HTERT RPE-1 (cell line): Measurements from ENCODE around the gene NFKBIE.

Experiments
- in situ Hi-C: fragments of 300-500 bp; cut with MboI; formaldehyde crosslinking; loops from 4 replicates; pipeline ENCODE4 v1.14.3; 2020; ENCODE audit warnings: low sequenced_read_pairs

Gene NFKBIE

GRCh38 chr6:44275271-44275748 lies 10.0 kb upstream of the NFKBIE start:
- in situ Hi-C loops, result no loop called here

GRCh38 chr6:44273617-44274016 lies 8.3 kb upstream of the NFKBIE start:
- in situ Hi-C loops, result no loop called here

DNA sequence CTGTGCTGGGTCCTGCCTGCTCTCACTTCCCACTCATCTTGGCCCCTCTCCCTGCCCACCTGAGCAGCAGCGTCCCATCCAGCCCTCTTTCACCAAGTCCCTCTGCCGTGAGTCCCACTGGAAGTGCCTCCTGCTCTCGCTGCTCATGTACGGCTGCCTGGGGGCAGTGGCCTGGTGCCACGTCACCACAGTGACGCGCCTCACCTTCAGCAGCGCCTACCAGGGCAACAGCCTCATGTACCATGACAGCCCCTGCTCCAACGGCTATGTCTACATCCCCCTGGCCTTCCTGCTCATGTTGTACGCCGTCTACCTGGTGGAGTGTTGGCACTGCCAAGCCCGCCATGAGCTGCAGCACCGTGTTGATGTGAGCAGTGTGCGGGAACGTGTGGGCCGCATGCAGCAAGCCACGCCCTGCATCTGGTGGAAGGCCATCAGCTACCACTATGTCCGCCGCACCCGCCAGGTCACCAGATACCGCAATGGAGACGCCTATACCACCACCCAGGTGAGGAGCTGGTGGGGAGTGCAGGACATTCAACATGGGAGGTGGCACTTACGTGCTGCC lies 7.7 kb upstream of the NFKBIE start:
- in situ Hi-C loops, result no loop called here

- in situ Hi-C loops, result no loop called here
Observed at GRCh38 chr6:44272529-44272928, 7.2 kb upstream of the NFKBIE start.

DNA sequence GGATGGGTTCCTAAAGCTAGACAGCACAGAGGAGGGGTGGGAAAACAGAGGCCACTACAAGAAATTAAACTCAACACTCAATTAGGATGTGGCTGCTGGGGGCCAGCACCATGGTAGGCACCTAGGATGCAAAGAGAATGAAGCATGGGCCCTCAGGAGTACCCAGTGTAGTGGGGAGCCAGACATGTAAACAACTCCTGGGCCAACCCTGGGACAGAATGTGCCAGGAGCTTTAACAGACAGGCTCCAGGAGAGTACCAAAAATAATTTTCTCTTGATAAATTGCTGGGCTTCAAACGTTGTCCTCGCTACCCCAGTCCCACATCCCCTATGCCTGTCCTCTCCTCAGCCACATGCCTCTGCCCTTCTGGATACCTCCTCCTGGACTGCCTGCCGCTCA lies 6.6 kb upstream of the NFKBIE start:
- in situ Hi-C loops, result no loop called here

DNA sequence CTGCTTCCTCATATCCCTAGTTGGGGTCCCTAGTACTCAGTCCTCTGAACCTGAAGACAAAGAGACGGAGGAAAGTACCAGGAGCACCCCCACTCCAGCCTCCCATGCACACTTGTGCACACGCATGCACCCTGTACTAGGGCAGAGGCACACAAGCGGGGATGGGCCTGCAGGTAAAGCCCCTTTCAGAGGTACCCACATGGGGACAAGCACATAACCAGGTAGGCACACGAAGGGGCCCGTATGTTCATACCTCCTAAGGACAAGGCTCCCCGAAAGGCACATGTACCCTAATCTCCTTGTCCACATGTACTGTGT lies 6.0 kb upstream of the NFKBIE start:
- in situ Hi-C loops, result no loop called here

DNA sequence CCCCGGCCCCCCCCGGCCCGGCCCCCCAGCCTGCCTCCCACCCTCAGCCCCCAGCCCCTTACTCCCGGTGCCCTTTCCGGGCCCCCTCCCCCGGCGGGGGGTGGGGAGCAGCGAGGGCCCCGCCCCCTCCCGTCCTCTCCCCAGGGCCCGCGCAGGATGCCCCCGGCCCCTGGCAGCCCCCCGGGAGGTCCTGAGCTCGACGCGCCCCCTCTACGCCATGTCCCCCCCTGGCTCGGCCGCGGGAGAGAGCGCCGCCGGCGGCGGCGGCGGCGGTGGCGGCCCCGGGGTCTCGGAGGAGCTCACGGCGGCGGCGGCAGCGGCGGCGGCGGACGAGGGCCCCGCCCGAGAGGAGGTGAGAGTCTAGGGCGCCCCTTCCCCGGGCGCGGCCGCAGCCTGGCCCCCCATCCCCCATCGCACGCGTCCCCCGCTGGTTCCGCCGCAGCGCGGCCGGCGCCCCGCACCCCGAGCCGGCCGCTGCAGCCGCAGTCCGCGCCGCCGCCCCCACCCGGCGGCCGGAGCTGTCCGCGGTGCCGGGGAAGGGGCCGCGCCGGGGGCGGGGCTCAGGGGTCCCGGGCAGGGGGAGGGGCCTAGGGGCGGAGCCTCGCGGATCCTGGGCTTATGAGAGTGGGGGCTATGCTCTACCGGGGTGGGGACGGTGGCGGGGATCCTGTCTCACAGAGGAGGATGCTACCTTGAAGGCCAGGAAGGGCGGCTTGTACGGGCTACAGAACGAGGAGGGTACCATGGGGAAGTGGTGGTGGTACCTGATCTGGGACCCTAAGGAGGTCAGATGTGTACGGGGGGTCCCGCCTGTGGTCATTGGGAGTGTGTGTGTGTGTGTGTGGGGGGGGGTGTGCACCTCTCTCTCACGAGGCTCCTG lies 5.4 kb upstream of the NFKBIE start:
- in situ Hi-C loops, result no loop called here

DNA sequence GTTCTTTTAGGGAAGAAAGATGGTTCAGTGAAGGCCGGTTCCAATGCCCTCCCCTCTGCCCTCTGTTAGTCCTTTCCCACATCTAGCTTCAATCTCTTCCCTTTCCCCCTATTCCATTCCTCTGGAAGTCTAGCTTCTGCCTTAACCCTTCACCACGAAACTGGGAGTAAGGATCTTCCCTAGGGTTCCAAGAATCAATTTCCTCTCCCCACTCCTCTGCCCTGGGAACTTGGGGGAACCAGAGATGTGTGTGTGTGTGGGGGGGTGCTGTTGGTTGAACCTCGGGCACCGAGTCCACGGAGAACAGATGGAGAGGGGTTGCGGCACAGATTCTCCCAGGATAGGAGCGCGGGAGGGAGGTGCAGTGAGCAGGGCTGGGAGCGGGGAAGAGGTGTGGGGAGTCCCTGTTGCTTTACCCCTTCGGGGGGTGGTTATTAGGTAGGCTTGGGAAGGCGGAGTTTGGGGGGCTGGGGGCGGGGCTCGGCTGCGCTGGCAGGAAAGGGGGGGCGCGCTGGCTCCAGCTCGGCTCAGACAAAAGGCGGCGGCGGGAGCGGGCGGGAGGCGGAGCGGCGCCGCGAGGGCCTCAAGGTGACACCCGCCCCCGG lies 4.7 kb upstream of the NFKBIE start, which contains the start of gene TMEM151B:
TMEM151B (plus strand) TSS at position 530 of the 605 bp plus-strand sequence. CDS start 293 bp downstream, outside the sequence.
- in situ Hi-C loops, result no loop called here

GRCh38 chr6:44269178-44269920 lies 4.0 kb upstream of the NFKBIE start:
- in situ Hi-C loops, result no loop called here

DNA sequence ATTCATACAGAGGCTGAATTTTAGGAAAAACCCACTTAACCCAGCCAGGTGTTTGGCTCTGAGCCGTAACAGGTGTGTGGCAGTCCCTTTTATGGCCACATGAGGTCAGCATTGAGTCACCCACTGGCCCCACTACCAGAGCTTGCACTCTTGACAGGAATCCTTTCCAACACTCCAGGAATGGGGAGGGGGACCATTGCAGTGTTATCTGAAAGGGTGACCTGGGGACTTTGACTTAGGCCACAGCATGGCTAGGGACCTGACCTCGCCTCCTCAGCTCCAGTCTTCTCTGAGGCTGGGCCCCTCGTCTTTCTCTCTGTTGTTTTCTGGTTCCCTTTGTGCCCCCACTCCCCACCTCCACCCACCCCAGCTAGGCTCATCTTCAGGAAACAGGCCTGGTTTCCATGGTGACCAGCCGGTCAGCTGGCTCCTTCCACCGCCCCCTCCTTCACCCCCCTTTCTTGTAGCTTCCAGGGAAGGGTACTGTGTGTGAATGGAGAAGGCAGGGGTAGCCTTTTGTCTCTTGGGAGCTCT lies 2.8 kb upstream of the NFKBIE start:
- in situ Hi-C loops, result no loop called here

DNA sequence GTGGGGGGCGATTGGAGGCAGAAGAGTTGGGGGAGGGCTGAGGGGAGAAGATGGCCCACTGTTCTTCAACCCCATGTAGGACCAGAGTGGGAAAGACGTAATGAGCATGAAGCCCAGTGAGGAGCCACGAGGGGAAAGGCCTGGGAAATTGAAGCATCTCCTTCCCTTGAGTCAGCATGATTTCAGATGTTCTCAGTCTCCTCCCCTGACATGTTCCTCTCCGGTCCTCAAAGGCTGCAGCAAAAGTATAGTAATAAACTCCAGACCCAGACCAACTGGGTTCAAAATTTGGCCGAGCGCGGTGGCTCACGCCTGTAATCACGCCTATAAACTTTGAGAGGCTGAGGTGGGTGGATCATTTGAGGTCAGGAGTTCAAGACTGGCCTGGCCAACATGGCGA lies 1.9 kb upstream of the NFKBIE start:
- in situ Hi-C loops, result no loop called here

DNA sequence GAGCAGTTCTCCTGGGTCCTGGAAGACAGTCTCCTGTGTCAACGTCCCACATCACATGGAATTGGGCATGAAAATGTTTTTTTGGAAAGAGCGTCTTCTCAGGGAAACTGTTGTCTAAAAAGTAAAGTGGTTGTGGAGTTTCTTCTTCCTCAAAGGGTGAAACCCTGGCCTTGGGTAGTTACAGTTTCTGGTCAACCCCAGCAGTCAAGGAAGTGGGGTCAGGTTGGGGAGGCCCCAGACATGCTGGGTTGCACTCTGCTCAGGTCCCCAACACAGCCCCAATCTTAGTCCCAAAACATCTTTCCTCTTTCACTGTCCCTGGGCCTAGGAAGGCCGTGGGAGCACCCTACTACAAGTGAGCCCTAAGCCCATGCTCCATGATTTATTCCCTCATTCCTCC lies 996 bp upstream of the NFKBIE start:
- in situ Hi-C loops, result no loop called here

DNA sequence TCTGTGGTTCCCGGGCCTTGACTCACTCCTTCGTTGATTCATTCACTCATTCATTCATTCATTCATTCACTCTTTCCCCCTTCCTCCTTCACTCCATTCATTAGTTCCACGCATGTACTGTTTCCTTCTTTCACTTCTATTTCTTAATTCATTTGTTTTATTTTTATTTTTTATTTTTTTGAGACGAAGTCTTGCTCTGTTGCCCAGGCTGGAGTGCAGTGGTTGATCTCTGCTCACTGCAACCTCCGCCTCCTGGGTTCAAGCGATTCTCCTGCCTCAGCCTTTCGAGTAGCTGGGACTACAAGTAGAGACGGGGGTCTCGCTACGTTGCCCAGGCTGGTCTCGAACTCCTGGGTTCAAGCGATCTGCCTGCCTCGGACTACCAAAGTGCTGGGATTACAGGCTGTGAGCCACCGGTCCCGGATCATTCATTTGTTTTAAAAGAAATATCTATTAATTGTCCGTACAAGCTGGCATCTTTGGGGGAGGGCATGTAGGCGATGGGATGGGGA lies 427 bp upstream of the NFKBIE start:
- in situ Hi-C loops, result no loop called here

GRCh38 chr6:44264154-44265006 lies 971 bp downstream of the NFKBIE start:
- in situ Hi-C loops, result no loop called here

- in situ Hi-C loops, result no loop called here
Observed at GRCh38 chr6:44263354-44264100, 1.8 kb downstream of the NFKBIE start.

DNA sequence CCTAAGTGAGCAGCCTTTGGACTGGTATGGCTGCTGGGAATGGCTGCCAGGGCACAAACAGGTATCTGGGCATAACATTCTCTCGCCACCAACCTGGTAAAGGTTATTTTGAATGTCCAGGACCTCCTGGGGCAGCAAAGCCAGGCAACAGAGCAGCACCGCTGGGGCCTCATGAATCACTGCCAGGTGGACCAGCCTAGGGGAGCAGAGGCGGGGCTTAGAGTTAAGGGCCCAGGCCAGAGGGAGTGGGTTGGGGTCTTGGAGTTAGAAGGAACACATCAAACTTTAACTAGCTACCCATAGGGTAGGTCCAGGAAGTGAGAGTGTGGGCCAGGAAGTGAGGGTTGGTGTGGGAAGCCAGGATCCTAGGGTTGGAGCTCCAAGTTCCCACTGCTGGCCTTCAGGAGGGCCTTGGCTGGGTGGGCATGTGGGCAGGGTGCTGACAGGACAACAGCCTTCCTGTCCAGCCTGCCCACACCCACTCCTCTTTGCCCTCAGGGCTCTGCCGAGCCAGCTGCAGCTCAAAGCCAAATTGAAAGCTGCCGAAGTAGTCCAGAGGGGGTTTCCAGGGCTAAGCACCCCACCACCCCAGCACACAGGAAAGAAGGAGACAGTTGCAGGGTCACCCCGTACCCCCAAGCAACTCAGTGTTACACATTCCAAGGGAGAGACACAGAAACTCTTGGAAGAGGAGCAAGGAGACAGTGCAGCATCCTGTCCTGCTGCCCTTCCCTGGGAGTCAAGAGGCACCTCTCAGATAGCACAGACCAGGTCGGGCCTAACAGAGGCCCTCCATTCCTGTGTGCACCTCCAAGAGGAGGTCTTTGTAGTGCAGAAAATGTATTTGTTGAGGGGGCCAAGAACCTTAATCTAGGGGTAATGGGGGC lies 2.6 kb downstream of the NFKBIE start:
- in situ Hi-C loops, result no loop called here

DNA sequence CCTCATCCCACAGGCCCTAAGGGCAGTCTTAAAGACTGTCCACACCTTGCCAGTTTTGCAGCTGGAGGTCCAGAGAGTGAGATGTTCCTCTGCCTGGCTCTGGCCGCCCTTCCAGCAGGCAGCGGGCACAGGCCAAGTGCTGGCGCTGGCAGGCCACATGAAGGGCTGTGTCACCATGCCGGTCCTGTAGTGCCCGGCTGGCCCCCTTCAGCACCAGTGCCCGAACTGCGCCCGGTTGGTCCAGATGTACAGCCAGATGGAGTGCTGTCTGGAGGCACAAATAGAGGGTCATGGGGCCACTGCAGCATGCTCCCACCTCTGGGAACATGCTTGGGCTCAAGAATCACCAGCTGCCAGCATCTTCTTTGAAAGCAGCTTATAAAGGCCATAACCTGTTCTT lies 3.8 kb downstream of the NFKBIE start:
- in situ Hi-C loops, result no loop called here
